PC-3 (cell line): ENCODE data around the gene ST6GALNAC3. TPM values are rescaled to one million over a fixed set of nuclear protein-coding genes. Genes with fewer than 3 reads are reported as not detected.

Experiments used
- ATAC-seq: fragments of 200-7000 bp; cut with Tn5 transposase; 2 replicates; pipeline ENCODE4 v1.9.1; 2020; ENCODE audit warnings: mild to moderate bottlenecking, moderate library complexity
- BruUV-seq: library from RNA; stranded (reverse); fragments of 400-500 nt; replicated peaks from 2 replicates; lab custom pipeline; 2021; lab: Mats Ljungman, UMichigan
- CTCF ChIA-PET: fragments of 300-600 bp; sonication (Branson Sonifier 250); formaldehyde crosslinking; loops from one replicate; lab custom pipeline; 2022; ENCODE audit warnings: antibody characterized with exemption; lab: Charles Lee
- POLR2A ChIA-PET: fragments of 300-600 bp; sonication (Branson Sonifier 250); formaldehyde crosslinking; loops from one replicate; lab custom pipeline; 2022; ENCODE audit warnings: antibody characterized with exemption; ENCODE audit not compliant: unreplicated experiment; lab: Charles Lee
- DNase-seq: peaks from one replicate; pipeline ENCODE4 v3.0.0-alpha.2; 2015
- H2AFZ ChIP-seq: fragments of 300-600 bp; sonication (generic); 2 replicates; pipeline ENCODE4 v1.6.0; 2016; ENCODE audit warnings: antibody characterized with exemption, low read length
- H3F3A ChIP-seq: fragments of 300-600 bp; sonication (generic); one replicate; pipeline ENCODE4 v1.6.0; 2017; ENCODE audit warnings: antibody characterized with exemption, low read length, control low read depth, mild to moderate bottlenecking; ENCODE audit not compliant: unreplicated experiment
- H3K27ac ChIP-seq: fragments of 300-600 bp; sonication (generic); 2 replicates; pipeline ENCODE4 v1.5.1; 2016; ENCODE audit warnings: mild to moderate bottlenecking, low read length
- H3K27me3 ChIP-seq: fragments of 300-600 bp; sonication (generic); 2 replicates; pipeline ENCODE4 v1.6.1; 2016; ENCODE audit warnings: low read length, mixed read lengths
- H3K36me3 ChIP-seq: fragments of 300-600 bp; sonication (generic); 2 replicates; pipeline ENCODE4 v1.6.1; 2016; ENCODE audit warnings: low read depth, mixed run types, low read length, mixed read lengths
- H3K4me1 ChIP-seq: fragments of 300-600 bp; sonication (generic); 2 replicates; pipeline ENCODE4 v1.5.1; 2016; ENCODE audit warnings: low read length; ENCODE audit not compliant: insufficient read depth
- H3K4me2 ChIP-seq: fragments of 300-600 bp; sonication (generic); 2 replicates; pipeline ENCODE4 v1.6.0; 2016; ENCODE audit warnings: low read length
- H3K4me3 ChIP-seq: fragments of 300-600 bp; sonication (generic); 2 replicates; pipeline ENCODE4 v1.5.1; 2016; ENCODE audit warnings: mild to moderate bottlenecking, low read length, mixed read lengths
- H3K79me2 ChIP-seq: fragments of 300-600 bp; sonication (generic); 2 replicates; pipeline ENCODE4 v1.6.1; 2017; ENCODE audit warnings: low read length, mixed read lengths
- H3K9ac ChIP-seq: fragments of 300-600 bp; sonication (generic); 2 replicates; pipeline ENCODE4 v1.6.0; 2016; ENCODE audit warnings: mild to moderate bottlenecking, low read length
- H3K9me2 ChIP-seq: fragments of 300-600 bp; sonication (generic); replicated peaks from 2 replicates; pipeline ENCODE4 v1.6.1; 2016; ENCODE audit warnings: mixed run types, low read length, mixed read lengths
- H3K9me3 ChIP-seq: fragments of 300-600 bp; sonication (generic); 2 replicates; pipeline ENCODE4 v1.6.1; 2016; ENCODE audit warnings: low read length, mixed read lengths
- H4K20me1 ChIP-seq: fragments of 300-600 bp; sonication (generic); 2 replicates; pipeline ENCODE4 v1.6.1; 2016; ENCODE audit warnings: low read length, mixed read lengths
- CTCF ChIP-seq: fragments of 300-600 bp; sonication (generic); conservative IDR thresholded peaks from 2 replicates; pipeline ENCODE4 v1.5.1; 2017; ENCODE audit warnings: antibody characterized with exemption, low read depth, mild to moderate bottlenecking, low read length
- EZH2 ChIP-seq: fragments of 300-600 bp; sonication (generic); IDR thresholded peaks from one replicate; pipeline ENCODE4 v1.6.1; 2017; ENCODE audit warnings: antibody characterized with exemption, mild to moderate bottlenecking, low read length; ENCODE audit not compliant: unreplicated experiment
- EZH2phosphoT487 ChIP-seq: fragments of 300-600 bp; sonication (generic); IDR thresholded peaks from 2 replicates; pipeline ENCODE4 v1.6.1; 2018; ENCODE audit warnings: mild to moderate bottlenecking, antibody characterized with exemption, low read length, borderline replicate concordance
- intact Hi-C: fragments of 100-400 bp; cut with micrococcal nuclease; formaldehyde crosslinking; loops from 2 replicates; pipeline ENCODE4 v1.9.0; 2023
- total RNA-seq: library from RNA; depleted of rRNA; stranded (reverse); fragments of >200 nt; gene quantifications from 2 replicates; pipeline ENCODE4 v1.2.3, GENCODE V29; 2014

Gene ST6GALNAC3
- total RNA-seq, 1 experiment from 2014 or later = not detected

- no peaks in the 10 kb centered on the region for H4K20me1 ChIP-seq
- ATAC-seq (no peak), DNase-seq (no peak)
- no peaks in the 10 kb centered on the region for H3F3A ChIP-seq
- no peak overlapping the region for H3K4me3 ChIP-seq
- no peak for TF ChIP-seq EZH2phosphoT487
- TF ChIP-seq CTCF = no peak
- no peak for TF ChIP-seq EZH2
- no peaks in the 10 kb centered on the region for H3K4me1 ChIP-seq
- no peak overlapping the region for H3K27ac ChIP-seq
- ChIA-PET POLR2A (no interaction called here), CTCF (no interaction called here)
- H3K4me2 ChIP-seq = no peak overlapping the region
- no peaks in the 10 kb centered on the region for H3K9me3 ChIP-seq
- no peaks in the 10 kb centered on the region for H3K9me2 ChIP-seq
- no TSS peak for BruUV-seq
- H3K9ac ChIP-seq = no peak overlapping the region
- H3K27me3 ChIP-seq = no peaks in the 10 kb centered on the region
- intact Hi-C loops = no loop called here
- no peaks in the 10 kb centered on the region for H3K36me3 ChIP-seq
- no peaks in the 10 kb centered on the region for H3K79me2 ChIP-seq
- no peak overlapping the region for H2AFZ ChIP-seq
Observed at GRCh38 chr1:76444773-76445172, 370.2 kb downstream of the ST6GALNAC3 start.

GRCh38 chr1:76450229-76450628, 375.7 kb downstream of the ST6GALNAC3 start:
- Histone ChIP-seq H3K27ac (no peak overlapping the region), H3F3A (no peaks in the 10 kb centered on the region), H3K9me3 (no peaks in the 10 kb centered on the region), H3K4me3 (no peak overlapping the region), H3K9ac (no peak overlapping the region), H3K79me2 (no peaks in the 10 kb centered on the region), H3K4me1 (no peaks in the 10 kb centered on the region), H4K20me1 (no peaks in the 10 kb centered on the region), H3K9me2 (no peaks in the 10 kb centered on the region), H3K36me3 (no peaks in the 10 kb centered on the region), H2AFZ (no peak overlapping the region), H3K4me2 (no peak overlapping the region), H3K27me3 (no peaks in the 10 kb centered on the region)
- ChIA-PET POLR2A (no interaction called here), CTCF (no interaction called here)
- BruUV-seq = no TSS peak
- TF ChIP-seq CTCF = no peak
- no peak for TF ChIP-seq EZH2phosphoT487
- no peak for TF ChIP-seq EZH2
- ATAC-seq (no peak), DNase-seq (no peak)
- intact Hi-C loops = no loop called here

GRCh38 chr1:76463278-76463677, 388.7 kb downstream of the ST6GALNAC3 start:
- ATAC-seq (no peak), DNase-seq (no peak)
- Histone ChIP-seq H3K79me2 (no peaks in the 10 kb centered on the region), H4K20me1 (no peaks in the 10 kb centered on the region), H3F3A (no peaks in the 10 kb centered on the region), H3K4me3 (no peak overlapping the region), H3K27ac (no peak overlapping the region), H2AFZ (no peak overlapping the region), H3K9me2 (no peaks in the 10 kb centered on the region), H3K36me3 (no peaks in the 10 kb centered on the region), H3K4me2 (no peak overlapping the region), H3K9me3 (no peaks in the 10 kb centered on the region), H3K9ac (no peak overlapping the region), H3K4me1 (no peaks in the 10 kb centered on the region), H3K27me3 (no peaks in the 10 kb centered on the region; the same call in 1 of the 2 replicates)
- ChIA-PET POLR2A (no interaction called here), CTCF (no interaction called here)
- no TSS peak for BruUV-seq
- intact Hi-C loops = no loop called here
- TF ChIP-seq EZH2 (no peak), EZH2phosphoT487 (no peak), CTCF (no peak)
